ENCODE data around the gene ARID3A. TPM values are rescaled to one million over a fixed set of nuclear protein-coding genes. Genes with fewer than 3 reads are reported as not detected.

The ARID3A gene
- total RNA-seq, 2 donors from 2014 or later, result 31.7 to 34.0 TPM

DNA sequence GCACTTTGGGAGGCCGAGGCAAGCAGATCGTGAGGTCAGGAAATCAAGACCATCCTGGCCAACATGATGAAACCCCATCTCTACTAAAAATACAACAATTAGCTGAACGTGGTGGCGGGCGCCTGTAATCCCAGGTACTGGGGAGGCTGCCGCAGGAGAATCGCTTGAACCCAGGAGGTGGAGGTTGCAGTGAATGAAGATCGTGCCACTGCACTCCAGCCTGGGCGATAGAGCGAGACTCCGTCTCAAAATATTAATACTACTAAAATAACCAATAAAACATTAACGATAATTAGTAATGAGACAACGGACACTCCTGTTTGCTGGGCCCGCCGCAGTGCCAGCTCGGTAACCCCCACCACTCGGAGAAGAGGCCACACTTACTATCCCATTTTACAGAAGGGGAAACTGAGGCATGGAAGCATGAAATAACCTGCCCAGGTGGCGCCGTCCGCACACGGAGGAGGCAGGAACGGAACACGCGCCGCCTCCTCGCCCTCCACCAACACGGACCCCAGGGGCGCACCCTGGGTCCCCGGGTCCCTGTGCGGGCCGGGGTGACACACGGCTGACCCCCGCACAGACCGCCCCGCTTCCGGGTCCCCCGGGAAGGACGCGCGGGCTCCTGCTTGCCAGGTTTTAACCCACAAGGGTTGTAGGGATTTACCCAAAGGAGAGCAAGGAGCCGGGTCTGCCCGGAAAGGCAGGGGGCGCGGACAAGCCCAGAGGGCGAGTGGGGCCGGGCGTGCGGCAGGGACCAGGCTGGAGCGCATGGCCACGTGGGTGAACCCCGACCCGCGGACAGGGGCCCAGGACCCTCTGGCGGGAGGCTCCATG lies 14.4 kb upstream of the ARID3A start:
- no peak overlapping the region for H3K27ac Mint-ChIP-seq
- peaks cover 4 to 9% of the 10 kb centered on the region in 2 donors for H3K36me3 Mint-ChIP-seq (ENCODE audit: insufficient read depth in 2 of 2)
- no peaks in the 10 kb centered on the region for H3K27me3 Mint-ChIP-seq (ENCODE audit: low read depth)

DNA sequence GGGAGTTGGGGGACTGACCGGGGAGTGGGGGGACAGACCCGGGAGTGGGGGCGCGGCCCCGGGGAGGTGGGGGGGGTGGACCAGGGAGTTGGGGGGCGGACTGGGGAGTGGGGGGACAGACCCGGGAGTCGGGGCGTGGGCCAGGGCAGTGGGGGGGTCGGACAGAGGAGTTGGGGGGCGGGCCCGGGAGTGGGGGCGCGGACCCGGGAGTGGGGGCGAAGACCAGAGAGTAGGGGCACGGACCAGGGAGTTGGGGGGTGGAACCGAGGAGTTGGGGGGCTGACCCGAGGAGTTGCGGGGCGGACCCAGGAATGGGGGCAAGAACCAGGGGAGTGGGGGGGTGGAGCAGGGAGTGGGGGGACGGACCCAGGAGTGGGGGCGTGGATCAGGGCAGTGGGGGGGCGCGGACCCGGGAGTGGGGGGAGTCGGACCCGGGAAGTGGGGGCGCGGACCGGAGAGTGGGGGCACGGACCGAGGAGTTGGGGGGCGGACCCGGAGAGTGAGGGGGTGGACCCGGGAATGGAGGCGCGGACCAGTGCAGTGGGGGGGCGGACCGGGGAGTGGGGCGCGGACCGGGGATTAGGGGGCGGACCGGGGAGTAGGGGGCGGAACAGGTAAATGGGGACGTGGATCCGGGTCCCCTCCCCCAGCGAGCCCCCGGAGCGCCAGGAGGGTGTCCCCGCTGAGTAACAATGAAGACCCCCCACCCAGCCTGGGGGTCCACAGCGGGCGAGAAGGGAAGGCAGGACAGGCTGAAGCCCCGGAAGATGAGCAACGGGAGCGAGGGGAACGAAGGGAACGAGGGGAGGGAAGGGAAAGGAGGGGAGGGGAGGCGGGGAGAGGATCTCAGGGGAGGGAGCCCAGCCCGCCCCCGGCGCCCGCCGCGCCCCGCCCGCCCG lies 13.4 kb upstream of the ARID3A start:
- peaks cover 3 to 9% of the 10 kb centered on the region in 2 donors for H3K36me3 Mint-ChIP-seq (ENCODE audit: insufficient read depth in 2 of 2)
- peak; percentile 38 for DNase-seq
- no peaks in the 10 kb centered on the region for H3K27me3 Mint-ChIP-seq (ENCODE audit: low read depth)
- ATAC-seq (replicated peaks in 1 of 2), result no peak
- H3K9me3 Mint-ChIP-seq, result no peaks in the 10 kb centered on the region
- H3K4me3 Mint-ChIP-seq, result peak overlapping the region; percentile 83 to 90
- H3K4me1 Mint-ChIP-seq (ENCODE audit: low read depth), result peaks cover 40% of the 10 kb centered on the region
- no peak overlapping the region for H3K27ac Mint-ChIP-seq

More for the DNA sequence above, 14.4 kb upstream of the ARID3A start:
- ATAC-seq (replicated peaks in 1 of 2) (no peak), DNase-seq (no peak)
- H3K4me3 Mint-ChIP-seq, result peak overlapping the region; percentile 59 to 73
- H3K9me3 Mint-ChIP-seq, result no peaks in the 10 kb centered on the region
- peaks cover 50% of the 10 kb centered on the region for H3K4me1 Mint-ChIP-seq (ENCODE audit: low read depth)

DNA sequence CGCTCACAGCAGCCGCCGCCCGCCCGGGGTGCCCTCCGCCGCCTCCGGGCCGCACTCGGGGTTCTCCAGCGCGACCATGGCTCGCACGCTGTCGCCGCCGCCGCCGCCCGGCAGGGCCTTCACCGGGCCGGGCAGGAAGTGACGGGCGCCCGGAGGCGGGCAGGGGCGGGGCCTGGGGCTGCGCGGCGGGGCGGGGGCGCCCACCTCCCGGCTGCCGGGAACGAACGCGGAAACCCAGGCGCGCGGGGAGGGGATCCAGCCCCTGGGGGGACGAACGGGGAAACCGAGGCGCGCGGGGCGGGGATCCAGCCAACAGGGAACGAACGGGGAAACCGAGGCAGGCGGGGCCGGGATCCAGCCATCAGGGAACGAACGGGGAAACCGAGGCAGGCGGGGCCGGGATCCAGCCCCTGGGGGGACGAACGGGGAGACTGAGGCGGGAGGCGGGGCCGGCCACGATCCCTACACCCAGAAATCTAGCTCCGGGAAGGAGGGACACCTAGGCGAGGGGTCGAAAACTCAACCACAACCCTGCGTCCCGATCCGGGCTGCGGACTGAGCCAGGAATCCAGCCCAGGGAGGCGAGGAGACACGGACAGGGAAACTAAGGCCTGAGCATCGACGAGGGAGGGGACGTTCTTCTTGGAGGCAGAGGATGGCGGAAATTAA lies 12.6 kb upstream of the ARID3A start, which contains the start of gene R3HDM4:
Gene R3HDM4 (minus strand): TSS at position 140 of the 669 bp plus-strand sequence. CDS start 62 bp downstream, at position 78.
- Mint-ChIP-seq H3K27ac (peak within 1 kb of the TSS; percentile 88), H3K27me3 (ENCODE audit: low read depth) (no peaks in the 10 kb centered on the region), H3K4me3 (peak within 1 kb of the TSS; percentile 83 to 90), H3K9me3 (no peaks in the 10 kb centered on the region), H3K4me1 (ENCODE audit: low read depth) (peaks cover 36% of the 10 kb centered on the region), H3K36me3 (ENCODE audit: insufficient read depth in 2 of 2) (peaks cover 3 to 9% of the 10 kb centered on the region in 2 donors)
- ATAC-seq (replicated peaks in 1 of 2) (peak; percentile 76 to 79), DNase-seq (peak; percentile 89 to 94)

DNA sequence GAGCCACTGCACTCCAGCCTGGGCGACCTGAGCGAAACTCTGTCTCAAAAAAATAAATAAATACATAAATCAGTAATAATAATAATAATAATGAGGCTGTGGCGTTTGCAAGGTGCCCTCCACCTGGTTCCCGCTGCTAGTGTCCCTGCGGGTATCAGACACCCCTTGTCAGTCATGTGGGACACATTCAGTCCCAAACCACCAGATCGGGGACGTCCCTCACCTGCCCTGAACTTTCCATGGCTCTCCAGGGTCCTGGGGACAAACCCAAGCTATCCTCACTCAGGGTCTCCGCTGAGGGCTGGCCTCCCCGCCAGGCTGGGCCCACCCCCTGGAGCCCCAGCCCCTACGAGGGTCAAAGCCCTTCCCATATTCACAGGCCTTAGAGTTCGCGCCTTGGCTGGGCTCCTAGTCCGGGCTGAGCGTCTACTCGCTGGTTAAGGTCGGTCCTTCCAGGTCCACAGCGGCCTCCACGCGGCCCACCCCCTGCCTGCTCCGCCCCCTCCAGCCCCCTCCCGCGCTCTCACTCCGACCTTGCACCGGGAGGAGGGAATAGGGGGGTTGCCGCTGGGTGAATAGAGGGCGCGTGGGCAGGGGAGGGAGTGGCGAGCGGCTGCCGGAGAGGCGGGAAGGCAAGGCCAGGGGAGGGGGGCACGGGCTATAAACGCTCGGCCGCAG lies 9.1 kb upstream of the ARID3A start:
- H3K36me3 Mint-ChIP-seq (ENCODE audit: insufficient read depth in 2 of 2), result no peaks in the 10 kb centered on the region
- no peak overlapping the region for H3K27ac Mint-ChIP-seq
- H3K27me3 Mint-ChIP-seq (ENCODE audit: low read depth), result no peaks in the 10 kb centered on the region
- DNase-seq (peak; percentile 40 to 43), ATAC-seq (replicated peaks in 1 of 2) (no peak)
- H3K4me3 Mint-ChIP-seq, result peak overlapping the region; percentile 40 to 53
- peaks cover 25% of the 10 kb centered on the region for H3K4me1 Mint-ChIP-seq (ENCODE audit: low read depth)
- no peaks in the 10 kb centered on the region for H3K9me3 Mint-ChIP-seq

DNA sequence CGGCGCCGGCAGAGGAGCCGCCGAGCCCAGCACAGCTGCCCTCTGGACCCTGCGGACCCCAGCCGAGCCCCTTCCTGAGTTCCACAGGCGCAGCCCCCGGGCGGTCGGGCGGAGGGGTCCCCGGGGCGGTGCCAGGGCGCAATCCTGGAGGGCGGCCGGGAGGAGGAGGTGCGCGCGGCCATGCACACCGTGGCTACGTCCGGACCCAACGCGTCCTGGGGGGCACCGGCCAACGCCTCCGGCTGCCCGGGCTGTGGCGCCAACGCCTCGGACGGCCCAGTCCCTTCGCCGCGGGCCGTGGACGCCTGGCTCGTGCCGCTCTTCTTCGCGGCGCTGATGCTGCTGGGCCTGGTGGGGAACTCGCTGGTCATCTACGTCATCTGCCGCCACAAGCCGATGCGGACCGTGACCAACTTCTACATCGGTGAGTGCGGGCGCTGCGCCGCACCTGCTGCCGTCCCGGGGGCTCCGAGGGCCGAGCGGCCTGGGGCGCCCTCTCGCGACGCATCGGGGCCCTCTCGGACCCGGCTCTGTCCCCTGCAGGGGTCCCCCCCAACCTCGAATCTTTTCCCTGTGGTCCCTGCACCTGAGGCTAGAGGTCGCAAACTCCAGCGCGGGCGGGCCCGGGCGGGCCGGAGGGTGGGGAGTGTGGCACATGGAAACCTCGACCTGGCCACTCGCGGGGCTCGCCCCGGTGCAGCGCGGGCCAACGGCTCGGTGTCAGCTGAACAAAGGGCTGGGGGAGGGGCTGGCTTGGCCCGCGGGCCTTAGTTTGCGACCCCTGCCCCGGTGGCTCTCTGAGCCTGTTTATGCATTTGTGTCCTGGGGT lies 8.3 kb upstream of the ARID3A start, which contains the start of gene KISS1R:
Gene KISS1R (plus strand): TSS at position 11 of the 829 bp plus-strand sequence. CDS start 170 bp downstream, at position 181.
- peaks cover 28% of the 10 kb centered on the region for H3K4me1 Mint-ChIP-seq (ENCODE audit: low read depth)
- H3K27ac Mint-ChIP-seq, result no peak within 1 kb of the TSS
- H3K27me3 Mint-ChIP-seq (ENCODE audit: low read depth), result no peaks in the 10 kb centered on the region
- ATAC-seq (replicated peaks in 1 of 2) (peak; percentile 13 to 32), DNase-seq (peak; percentile 62 to 76)
- no peaks in the 10 kb centered on the region for H3K9me3 Mint-ChIP-seq
- H3K36me3 Mint-ChIP-seq (ENCODE audit: insufficient read depth in 2 of 2), result no peaks in the 10 kb centered on the region
- peak within 1 kb of the TSS; percentile 83 to 85 for H3K4me3 Mint-ChIP-seq

DNA sequence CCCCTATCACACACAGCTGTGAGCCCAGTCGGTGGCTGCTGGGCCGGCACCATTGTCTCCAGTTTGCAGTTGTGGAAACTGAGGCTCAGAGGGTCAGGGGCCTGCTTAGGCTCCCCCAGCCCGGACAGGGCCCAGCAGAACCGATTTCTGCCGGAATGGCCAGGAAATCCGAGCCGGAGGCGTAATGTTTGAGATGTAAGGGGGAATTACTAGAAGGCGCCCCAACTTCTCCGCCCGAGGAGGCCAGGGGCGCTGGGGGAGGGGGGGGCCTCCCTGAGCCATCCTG lies 7.7 kb upstream of the ARID3A start:
- peaks cover 28% of the 10 kb centered on the region for H3K4me1 Mint-ChIP-seq (ENCODE audit: low read depth)
- ATAC-seq (replicated peaks in 1 of 2) (no peak), DNase-seq (no peak)
- H3K36me3 Mint-ChIP-seq (ENCODE audit: insufficient read depth in 2 of 2), result no peaks in the 10 kb centered on the region
- no peaks in the 10 kb centered on the region for H3K27me3 Mint-ChIP-seq (ENCODE audit: low read depth)
- no peaks in the 10 kb centered on the region for H3K9me3 Mint-ChIP-seq
- no peak overlapping the region for H3K27ac Mint-ChIP-seq
- H3K4me3 Mint-ChIP-seq, result peak overlapping the region; percentile 83 to 85

DNA sequence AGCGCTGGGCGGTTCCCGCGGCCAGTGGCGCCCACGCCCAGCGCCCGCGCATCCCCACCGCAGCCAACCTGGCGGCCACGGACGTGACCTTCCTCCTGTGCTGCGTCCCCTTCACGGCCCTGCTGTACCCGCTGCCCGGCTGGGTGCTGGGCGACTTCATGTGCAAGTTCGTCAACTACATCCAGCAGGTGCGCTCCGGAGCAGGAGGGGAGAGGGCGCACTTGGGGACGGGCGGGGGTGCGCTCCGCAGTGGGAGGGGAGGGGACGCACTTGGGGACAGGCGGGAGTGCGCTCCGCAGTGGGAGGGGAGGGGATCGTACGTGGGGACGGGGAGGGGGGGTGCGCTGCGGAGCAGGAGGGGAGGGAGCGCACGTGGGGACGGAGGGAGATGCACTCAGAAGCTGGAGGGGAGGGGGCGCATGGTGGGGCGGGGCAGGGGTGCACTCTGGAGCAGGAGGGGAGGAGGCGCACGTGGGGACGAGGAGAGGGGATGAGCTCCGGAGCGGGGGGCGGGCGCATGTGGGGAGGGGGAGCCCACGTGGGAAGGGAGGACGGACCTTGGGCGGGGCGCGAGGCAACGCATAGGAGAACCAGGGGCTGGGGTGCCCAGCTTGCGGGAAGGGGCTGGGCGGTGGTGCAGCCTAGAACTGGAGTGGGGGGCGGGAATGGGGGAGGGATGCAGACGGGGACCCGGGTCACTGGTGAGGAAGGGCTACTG lies 7.2 kb upstream of the ARID3A start:
- H3K27ac Mint-ChIP-seq, result no peak overlapping the region
- no peaks in the 10 kb centered on the region for H3K9me3 Mint-ChIP-seq
- H3K27me3 Mint-ChIP-seq (ENCODE audit: low read depth), result no peaks in the 10 kb centered on the region
- DNase-seq (peak; percentile 61 to 62), ATAC-seq (replicated peaks in 1 of 2) (peak in 1 of 2 donors; percentile 12)
- peak overlapping the region; percentile 68 to 85 for H3K4me3 Mint-ChIP-seq
- H3K36me3 Mint-ChIP-seq (ENCODE audit: insufficient read depth in 2 of 2), result no peaks in the 10 kb centered on the region
- peaks cover 28% of the 10 kb centered on the region for H3K4me1 Mint-ChIP-seq (ENCODE audit: low read depth)

DNA sequence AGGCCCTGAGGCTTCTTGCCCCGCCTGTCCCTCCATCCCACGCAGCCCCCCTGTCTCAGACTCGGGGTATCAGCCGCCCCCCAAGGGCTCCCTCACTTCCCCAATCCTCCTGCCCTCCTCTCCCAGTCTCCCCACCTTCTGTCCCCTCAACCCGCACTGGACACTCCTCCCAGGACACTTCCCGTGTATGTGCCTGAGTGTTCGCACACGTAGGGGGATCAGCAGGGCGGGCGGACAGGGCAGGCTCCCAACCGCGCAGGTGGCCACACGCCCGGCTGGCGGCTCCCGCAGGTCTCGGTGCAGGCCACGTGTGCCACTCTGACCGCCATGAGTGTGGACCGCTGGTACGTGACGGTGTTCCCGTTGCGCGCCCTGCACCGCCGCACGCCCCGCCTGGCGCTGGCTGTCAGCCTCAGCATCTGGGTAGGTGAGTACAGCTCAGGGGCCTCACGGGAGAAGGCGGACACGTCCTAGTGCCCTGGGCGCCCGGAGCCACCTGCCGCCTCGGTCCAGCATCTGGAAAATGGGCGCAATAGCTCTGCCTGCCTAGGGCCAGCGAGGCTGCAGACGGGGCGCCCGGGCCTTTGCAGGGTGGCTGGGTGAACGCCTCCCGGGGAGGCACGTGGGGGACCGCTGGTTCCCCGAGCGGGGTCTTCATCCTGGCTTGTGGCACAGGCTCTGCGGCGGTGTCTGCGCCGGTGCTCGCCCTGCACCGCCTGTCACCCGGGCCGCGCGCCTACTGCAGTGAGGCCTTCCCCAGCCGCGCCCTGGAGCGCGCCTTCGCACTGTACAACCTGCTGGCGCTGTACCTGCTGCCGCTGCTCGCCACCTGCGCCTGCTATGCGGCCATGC lies 6.4 kb upstream of the ARID3A start:
- Mint-ChIP-seq H3K4me1 (ENCODE audit: low read depth) (peaks cover 27% of the 10 kb centered on the region), H3K27ac (no peak overlapping the region), H3K4me3 (peak overlapping the region; percentile 68 to 85), H3K9me3 (no peaks in the 10 kb centered on the region), H3K36me3 (ENCODE audit: insufficient read depth in 2 of 2) (no peaks in the 10 kb centered on the region), H3K27me3 (ENCODE audit: low read depth) (no peaks in the 10 kb centered on the region)
- ATAC-seq (replicated peaks in 1 of 2) (peak; percentile 30 to 48), DNase-seq (peak; percentile 58 to 60)

DNA sequence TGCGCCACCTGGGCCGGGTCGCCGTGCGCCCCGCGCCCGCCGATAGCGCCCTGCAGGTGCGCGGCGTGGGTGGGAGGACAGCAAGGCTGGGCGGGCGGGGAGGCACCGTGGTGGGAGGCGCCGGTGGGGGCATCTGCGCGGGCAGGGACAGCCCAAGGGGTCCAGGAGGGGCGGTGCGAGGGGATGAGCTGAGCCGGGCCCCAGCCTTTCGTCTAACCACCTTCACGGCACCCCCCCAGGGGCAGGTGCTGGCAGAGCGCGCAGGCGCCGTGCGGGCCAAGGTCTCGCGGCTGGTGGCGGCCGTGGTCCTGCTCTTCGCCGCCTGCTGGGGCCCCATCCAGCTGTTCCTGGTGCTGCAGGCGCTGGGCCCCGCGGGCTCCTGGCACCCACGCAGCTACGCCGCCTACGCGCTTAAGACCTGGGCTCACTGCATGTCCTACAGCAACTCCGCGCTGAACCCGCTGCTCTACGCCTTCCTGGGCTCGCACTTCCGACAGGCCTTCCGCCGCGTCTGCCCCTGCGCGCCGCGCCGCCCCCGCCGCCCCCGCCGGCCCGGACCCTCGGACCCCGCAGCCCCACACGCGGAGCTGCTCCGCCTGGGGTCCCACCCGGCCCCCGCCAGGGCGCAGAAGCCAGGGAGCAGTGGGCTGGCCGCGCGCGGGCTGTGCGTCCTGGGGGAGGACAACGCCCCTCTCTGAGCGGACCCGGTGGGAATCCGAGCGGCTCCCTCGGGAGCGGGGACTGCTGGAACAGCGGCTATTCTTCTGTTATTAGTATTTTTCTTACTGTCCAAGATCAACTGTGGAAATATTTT lies 5.6 kb upstream of the ARID3A start:
- Mint-ChIP-seq H3K27ac (peak overlapping the region; percentile 89), H3K9me3 (no peaks in the 10 kb centered on the region), H3K4me3 (peak overlapping the region; percentile 86 to 99), H3K36me3 (ENCODE audit: insufficient read depth in 2 of 2) (no peaks in the 10 kb centered on the region), H3K27me3 (ENCODE audit: low read depth) (no peaks in the 10 kb centered on the region), H3K4me1 (ENCODE audit: low read depth) (peaks cover 20% of the 10 kb centered on the region)
- peak; percentile 36 to 48 for ATAC-seq (replicated peaks in 1 of 2)
- peak; percentile 74 to 75 for DNase-seq

DNA sequence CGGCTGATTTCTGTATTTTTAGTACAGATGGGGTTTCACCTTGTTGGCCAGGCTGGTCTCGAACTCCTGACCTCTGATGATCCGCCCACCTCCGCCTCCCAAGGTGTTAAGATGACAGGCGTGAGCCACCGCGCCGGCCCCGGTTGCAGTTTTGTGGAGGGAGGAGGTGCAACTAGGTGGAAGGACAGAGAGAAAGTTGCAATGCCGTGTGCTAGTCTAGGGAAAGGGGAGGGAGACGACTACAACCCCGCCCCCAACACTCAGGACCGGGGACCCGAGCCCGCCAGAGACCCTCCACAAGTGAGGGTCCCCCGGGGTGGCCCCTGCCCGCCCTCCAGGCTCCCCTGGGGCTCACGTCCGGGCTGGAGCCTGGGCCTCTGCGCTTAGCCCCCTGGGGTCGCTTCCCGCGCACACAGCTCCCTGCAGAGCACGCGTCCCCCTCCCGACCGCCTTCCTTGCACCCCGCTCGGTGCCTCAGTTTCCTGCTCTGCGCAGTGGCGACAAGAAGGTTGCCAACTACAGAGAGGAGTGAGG lies 1.2 kb upstream of the ARID3A start:
- DNase-seq (peak; percentile 40 to 57), ATAC-seq (replicated peaks in 1 of 2) (no peak)
- H3K36me3 Mint-ChIP-seq (ENCODE audit: insufficient read depth in 2 of 2), result no peaks in the 10 kb centered on the region
- no peaks in the 10 kb centered on the region for H3K27me3 Mint-ChIP-seq (ENCODE audit: low read depth)
- H3K4me3 Mint-ChIP-seq, result peak overlapping the region; percentile 83 to 84
- no peak overlapping the region for H3K27ac Mint-ChIP-seq
- no peaks in the 10 kb centered on the region for H3K9me3 Mint-ChIP-seq
- H3K4me1 Mint-ChIP-seq (ENCODE audit: low read depth), result peaks cover 16% of the 10 kb centered on the region

Data from activated T-cell treated with anti-CD3 and anti-CD28 coated beads, Interleukin-2, amount 50 U/mL, for 72 hours (primary cell).